Pancreas (tissue), 10 donors: ENCODE results near the gene STAT6. TPM values are rescaled to one million over a fixed set of nuclear protein-coding genes. Genes with fewer than 3 reads are reported as not detected.
"Not testable (repeated sequence)": the region's sequence is repeated elsewhere in the genome, so short reads cannot be mapped to it uniquely, and the experiment has no call there.

Source experiments
- ATAC-seq, 4 donors: fragments of 200-7000 bp; cut with Tn5 transposase; one replicate each; pipeline versions ENCODE4 v1.8.0 to v1.9.1; 2020; ENCODE audit warnings: mild to moderate bottlenecking in 4 of 4, moderate library complexity in 4 of 4
- DNase-seq, 6 donors: peaks; one replicate each; pipeline ENCODE4 v3.0.0-alpha.2; 2020
- FAIRE-seq: peaks from 2 replicates; lab custom pipeline; 2012; peaks lifted over from hg19 to GRCh38; lab: Jason Lieb, UNC
- H3K27ac ChIP-seq, 4 donors: fragments of 200-600 bp; sonication (generic); 1 replicate in 3 of 4; 2 replicates in 1 of 4; pipeline versions ENCODE4 v1.5.0 to v1.8.0; 2020
- H3K27me3 ChIP-seq, 4 donors: fragments of 200-600 bp; one replicate each; pipeline ENCODE4 v1.8.0; 2021
- H3K36me3 ChIP-seq, 3 donors: fragments of 200-600 bp; sonication (generic) in 1 of 3; one replicate each; pipeline versions ENCODE4 v1.5.0 to v1.8.0; 2020 to 2021
- H3K4me1 ChIP-seq, 3 donors: fragments of 200-600 bp; one replicate each; pipeline ENCODE4 v1.8.0; 2021
- H3K4me3 ChIP-seq, 4 donors: fragments of 200-600 bp; sonication (generic) in 2 of 4; one replicate each; pipeline versions ENCODE4 v1.5.0 to v1.8.0; 2020 to 2021
- H3K9me3 ChIP-seq, 4 donors: fragments of 200-600 bp; one replicate each; pipeline ENCODE4 v1.8.0; 2021
- WGBS, 2 donors: extraction: QIAGEN DNeasy Blood & Tissue Kit; methylation state at CpG; one replicate each; pipeline ENCODE4 v1.1.7; 2013; 5-methylcytosine and 5-hydroxymethylcytosine counted together
- intact Hi-C, 3 donors: fragments of 100-400 bp; cut with DNase I; formaldehyde crosslinking; loops; one replicate each; pipeline versions ENCODE4 v1.11.1 to v1.14.2; 2022
- polyA plus RNA-seq, 2 donors: library from polyadenylated mRNA; stranded (reverse); fragments of 200-250 nt; gene quantifications; one replicate each; pipeline ENCODE4 v1.2.3, GENCODE V29; 2013
- total RNA-seq, 6 donors: library from RNA; stranded (reverse); fragmentation: NEBNext Ultra II Directional in 4 of 6; extraction: Animal tissue kit (Norgen Biotek cat#: 25700) in 4 of 6; gene quantifications; one replicate each; pipeline versions ENCODE4 v1.2.1 to v1.2.4, GENCODE V29; 2021 to 2023
- TF ChIP-seq, protein P1 (sequence below), 4 donors: fragments of 200-600 bp; sonication (generic) in 3 of 4; IDR thresholded peaks; one replicate each; pipeline versions ENCODE4 v1.5.0 to v1.8.0; 2021; ENCODE audit warnings: antibody characterized with exemption in 4 of 4
- donor health status: healthy with polysubstance abuse.
- donor health status: DM: no; HTN: no; CAD: no; lungs with moderate emphysema.
- donor health status: DM: no; HTN: no; CAD: no.
- donor health status: control.
- donor health status: control.
- donor health status: Bipolar disorder and iron deficiency.
- donor health status: DM: yes; HTN: yes; CAD: no.
- donor health status: DM: no; HTN: no; CAD: no.
- donor health status: DM: no; HTN: no; CAD: no.
- donor health status: DM: yes; HTN: yes; CAD: no.

STAT6 gene
- total and polyA plus RNA-seq, 8 donors, result 31.0 to 141 (median 56.2) TPM

DNA sequence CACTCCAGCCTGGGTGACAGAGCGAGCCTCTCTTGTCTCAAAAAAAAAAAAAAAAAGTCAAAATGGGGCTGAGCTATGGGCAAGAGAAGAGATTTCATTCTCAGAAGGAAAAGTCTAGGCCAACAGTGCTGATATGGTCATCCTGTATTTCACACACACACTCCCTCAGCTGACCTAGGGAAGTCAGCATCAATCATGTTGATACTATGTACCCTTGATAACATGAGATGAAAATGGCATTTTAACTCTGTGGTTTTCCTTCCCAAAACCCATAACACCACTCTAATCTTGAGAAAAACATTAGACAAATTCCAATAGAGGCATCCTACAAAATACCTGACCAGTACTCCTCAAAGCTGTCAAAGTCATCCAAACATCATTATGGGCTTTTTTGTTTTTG lies 30.3 kb downstream of the STAT6 start:
- H3K9me3 ChIP-seq, result no peaks in the 10 kb centered on the region
- H3K4me3 ChIP-seq, result no peak overlapping the region
- no peaks in the 10 kb centered on the region for H3K36me3 ChIP-seq
- no peak overlapping the region for H3K27ac ChIP-seq
- peaks cover 3 to 10% (median 7%) of the 10 kb centered on the region in 3 donors for H3K4me1 ChIP-seq
- no peak for FAIRE-seq
- intact Hi-C loops, result no loop called here
- TF ChIP-seq, protein P1, sequence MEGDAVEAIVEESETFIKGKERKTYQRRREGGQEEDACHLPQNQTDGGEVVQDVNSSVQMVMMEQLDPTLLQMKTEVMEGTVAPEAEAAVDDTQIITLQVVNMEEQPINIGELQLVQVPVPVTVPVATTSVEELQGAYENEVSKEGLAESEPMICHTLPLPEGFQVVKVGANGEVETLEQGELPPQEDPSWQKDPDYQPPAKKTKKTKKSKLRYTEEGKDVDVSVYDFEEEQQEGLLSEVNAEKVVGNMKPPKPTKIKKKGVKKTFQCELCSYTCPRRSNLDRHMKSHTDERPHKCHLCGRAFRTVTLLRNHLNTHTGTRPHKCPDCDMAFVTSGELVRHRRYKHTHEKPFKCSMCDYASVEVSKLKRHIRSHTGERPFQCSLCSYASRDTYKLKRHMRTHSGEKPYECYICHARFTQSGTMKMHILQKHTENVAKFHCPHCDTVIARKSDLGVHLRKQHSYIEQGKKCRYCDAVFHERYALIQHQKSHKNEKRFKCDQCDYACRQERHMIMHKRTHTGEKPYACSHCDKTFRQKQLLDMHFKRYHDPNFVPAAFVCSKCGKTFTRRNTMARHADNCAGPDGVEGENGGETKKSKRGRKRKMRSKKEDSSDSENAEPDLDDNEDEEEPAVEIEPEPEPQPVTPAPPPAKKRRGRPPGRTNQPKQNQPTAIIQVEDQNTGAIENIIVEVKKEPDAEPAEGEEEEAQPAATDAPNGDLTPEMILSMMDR (IDR thresholded peaks at IDR 0.05), result no peak
- no peak for ATAC-seq
- no peaks in the 10 kb centered on the region for H3K27me3 ChIP-seq
- 100% methylated on average over 1 of the region's 1 CpG for WGBS, 2 donors
- no peak for DNase-seq

DNA sequence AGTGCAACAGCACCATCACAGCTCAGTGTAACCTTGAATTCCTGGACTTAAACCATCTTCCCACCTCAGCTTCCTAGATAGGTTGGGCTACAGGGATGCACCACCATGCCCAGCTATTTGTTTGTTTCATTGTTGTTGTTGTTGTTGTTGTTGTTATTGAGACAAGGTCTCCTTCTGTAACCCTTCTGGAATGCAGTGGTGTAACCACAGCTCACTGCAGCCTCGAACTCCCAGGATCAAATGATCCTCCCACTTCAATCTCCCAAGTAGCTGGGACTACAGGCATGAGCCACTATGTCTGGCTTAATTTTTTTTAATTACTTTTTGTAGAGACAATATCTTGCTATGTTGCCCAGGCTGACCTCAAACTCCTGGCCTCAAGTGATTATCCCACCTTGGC lies 31.3 kb downstream of the STAT6 start:
- intact Hi-C loops, result no loop called here
- 79 to 92% methylated on average over 1 of the region's 1 CpG for WGBS, 2 donors

DNA sequence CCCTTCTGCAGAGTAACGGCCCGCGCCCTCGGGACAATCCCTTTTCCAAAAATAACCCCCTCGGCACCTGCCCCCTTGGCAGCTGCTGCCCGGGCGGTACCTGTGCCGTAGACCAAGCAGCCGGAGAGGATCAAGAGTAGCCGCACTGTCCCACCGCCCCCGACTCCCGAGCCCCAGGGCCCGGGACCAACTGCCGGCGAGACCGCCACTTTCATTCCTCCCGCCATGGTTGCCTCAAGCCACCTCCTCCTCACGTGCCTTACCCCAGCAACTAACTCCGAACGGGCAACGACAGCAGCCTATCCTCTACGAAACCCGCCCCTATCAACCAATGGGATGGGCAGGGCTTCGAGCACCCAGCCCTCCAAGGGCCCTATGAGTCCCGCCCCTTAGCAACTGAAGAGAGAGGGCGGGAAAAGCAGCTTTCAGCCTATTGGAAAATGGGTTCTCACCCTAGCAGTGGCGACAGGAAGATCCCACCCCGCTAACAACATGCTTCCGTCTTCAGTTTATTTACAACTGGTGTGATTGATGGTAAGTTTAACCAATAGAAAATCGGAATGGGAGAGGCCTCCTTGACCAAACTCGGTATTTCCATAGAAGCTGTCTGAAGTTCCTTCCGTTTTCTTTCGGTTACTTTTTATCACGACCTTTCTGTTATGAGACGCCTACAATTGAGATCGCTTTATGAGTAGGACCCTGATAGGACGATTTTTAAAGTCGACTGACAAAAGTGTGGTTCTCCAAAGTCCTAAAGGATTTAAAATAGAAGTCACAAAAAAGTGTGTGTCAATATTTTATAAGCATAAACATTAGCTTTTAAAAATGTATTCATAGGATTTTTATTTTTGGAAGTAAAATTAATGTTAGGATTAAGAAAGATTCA lies 32.4 kb downstream of the STAT6 start, which contains the start of gene NEMP1:
TSS of gene NEMP1 (minus strand) at position 273 of the 886 bp plus-strand sequence. CDS start at position 227, 46 bp downstream.
- no peaks in the 10 kb centered on the region for H3K9me3 ChIP-seq
- ATAC-seq, result peak; percentile 99 to 100 (median 100)
- WGBS, 2 donors, result 0 to 1% methylated on average over 39 of the region's 39 CpGs
- TF ChIP-seq, protein P1 (IDR thresholded peaks at IDR 0.05), result no peak
- no peaks in the 10 kb centered on the region for H3K27me3 ChIP-seq
- peak within 1 kb of the TSS; percentile 46 to 90 (median 67) for H3K27ac ChIP-seq
- peaks cover 3 to 10% (median 7%) of the 10 kb centered on the region in 3 donors for H3K4me1 ChIP-seq
- intact Hi-C loops, result no loop called here
- H3K36me3 ChIP-seq, result no peaks in the 10 kb centered on the region
- DNase-seq, result peak; percentile 78 to 98 (median 97)
- peak within 1 kb of the TSS; percentile 55 to 85 (median 68) for H3K4me3 ChIP-seq
- FAIRE-seq, result peak; percentile 99

More for the DNA sequence above, 31.3 kb downstream of the STAT6 start:
- Histone ChIP-seq H3K27me3 (no peaks in the 10 kb centered on the region), H3K27ac (peak overlapping the region in 2 of 4 donors; percentile 68 to 90), H3K4me1 (peaks cover 3 to 10% (median 7%) of the 10 kb centered on the region in 3 donors), H3K36me3 (no peaks in the 10 kb centered on the region), H3K9me3 (no peaks in the 10 kb centered on the region), H3K4me3 (no peak overlapping the region)
- FAIRE-seq, result no peak
- TF ChIP-seq, protein P1 (IDR thresholded peaks at IDR 0.05), result no peak
- DNase-seq, result no peak
- no peak for ATAC-seq

DNA sequence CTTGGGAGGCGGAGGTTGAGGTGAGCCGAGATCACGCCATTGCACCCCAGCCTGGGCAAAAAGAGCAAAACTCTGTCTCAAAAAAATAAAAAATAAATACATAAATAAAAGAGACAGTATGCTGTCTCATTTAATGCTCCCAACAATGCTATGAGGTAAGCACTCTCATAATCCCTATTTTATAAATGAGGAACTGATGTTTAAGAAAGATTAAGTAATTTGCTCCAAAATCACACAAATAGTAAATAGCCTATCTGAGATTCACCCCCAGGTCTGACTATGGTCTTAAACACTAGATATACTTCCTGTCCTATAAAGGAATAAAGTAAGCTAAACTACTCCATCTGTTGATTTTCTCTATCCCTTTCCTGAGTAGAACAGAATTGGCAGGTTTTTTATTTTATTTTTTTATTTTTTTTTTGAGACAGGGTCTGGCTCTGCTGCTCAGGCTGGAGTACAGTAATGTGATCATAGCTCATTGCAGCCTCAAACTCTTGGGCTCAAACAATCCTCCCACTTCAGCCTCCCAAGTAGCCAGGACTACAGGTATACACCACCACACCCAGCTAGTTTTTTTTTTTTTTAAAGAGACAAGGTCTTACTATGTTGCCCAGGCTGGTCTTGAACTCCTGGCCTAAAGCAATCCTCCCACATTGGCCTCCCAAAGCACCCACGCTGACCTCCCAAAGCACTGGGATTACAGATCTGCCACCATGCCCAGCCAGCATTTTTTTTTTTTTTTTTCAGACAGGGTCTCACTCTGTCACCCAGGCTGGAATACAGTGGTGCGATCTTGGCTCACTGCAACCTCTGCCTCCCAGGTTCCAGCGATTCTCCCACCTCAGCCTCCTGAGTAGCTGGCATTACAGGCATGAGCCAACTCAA lies 37.4 kb downstream of the STAT6 start:
- not testable (repeated sequence) for FAIRE-seq, H3K9me3 ChIP-seq, H3K27ac ChIP-seq, DNase-seq, ATAC-seq, H3K4me3 ChIP-seq, H3K27me3 ChIP-seq, H3K36me3 ChIP-seq, H3K4me1 ChIP-seq
- WGBS, 2 donors, result 97 to 98% methylated on average over 6 of the region's 6 CpGs
- intact Hi-C loops, result loop anchor here in 1 of 3 donors (5.0 kb wide), 1 partner anchor 38 kb away; the partner anchor contains the start of gene STAT6

DNA sequence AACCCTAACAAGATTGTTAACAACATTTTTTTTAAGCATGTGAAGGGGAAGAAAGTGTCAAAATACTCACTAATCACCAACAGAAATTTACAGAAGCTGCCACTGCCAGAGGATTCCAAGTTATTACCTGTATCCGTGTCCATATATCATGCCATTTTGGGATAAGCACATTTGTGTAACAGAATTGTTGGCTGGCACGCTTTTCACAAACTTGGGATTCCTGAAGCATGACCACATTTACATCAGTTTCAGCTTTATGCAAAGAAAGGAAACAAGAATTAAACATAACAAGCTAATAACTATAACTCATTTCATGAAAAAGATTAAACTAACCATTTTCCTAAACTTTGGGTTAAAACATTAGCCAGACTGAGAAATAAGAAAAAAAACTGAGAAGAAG lies 38.5 kb downstream of the STAT6 start:
- Histone ChIP-seq H3K27me3 (no peaks in the 10 kb centered on the region), H3K4me3 (no peak overlapping the region), H3K9me3 (no peaks in the 10 kb centered on the region), H3K36me3 (no peaks in the 10 kb centered on the region), H3K27ac (no peak overlapping the region), H3K4me1 (peaks cover 0 to 7% (median 2%) of the 10 kb centered on the region in 3 donors)
- intact Hi-C loops, result loop anchor here in 1 of 3 donors (5.0 kb wide), 1 partner anchor 40 kb away; the partner anchor contains the start of gene STAT6
- FAIRE-seq, result no peak
- no peak for ATAC-seq
- TF ChIP-seq, protein P1 (IDR thresholded peaks at IDR 0.05), result no peak
- 81 to 85% methylated on average over 2 of the region's 2 CpGs for WGBS, 2 donors
- DNase-seq, result no peak
